ENCODE results near the gene MSH2. TPM values are rescaled to one million over a fixed set of nuclear protein-coding genes. Genes with fewer than 3 reads are reported as not detected.
"Not testable (repeated sequence)": the region's sequence is repeated elsewhere in the genome, so short reads cannot be mapped to it uniquely, and the experiment has no call there.

MSH2 gene
- 21.7 TPM for polyA plus RNA-seq (ENCODE audit: insufficient read length)

DNA sequence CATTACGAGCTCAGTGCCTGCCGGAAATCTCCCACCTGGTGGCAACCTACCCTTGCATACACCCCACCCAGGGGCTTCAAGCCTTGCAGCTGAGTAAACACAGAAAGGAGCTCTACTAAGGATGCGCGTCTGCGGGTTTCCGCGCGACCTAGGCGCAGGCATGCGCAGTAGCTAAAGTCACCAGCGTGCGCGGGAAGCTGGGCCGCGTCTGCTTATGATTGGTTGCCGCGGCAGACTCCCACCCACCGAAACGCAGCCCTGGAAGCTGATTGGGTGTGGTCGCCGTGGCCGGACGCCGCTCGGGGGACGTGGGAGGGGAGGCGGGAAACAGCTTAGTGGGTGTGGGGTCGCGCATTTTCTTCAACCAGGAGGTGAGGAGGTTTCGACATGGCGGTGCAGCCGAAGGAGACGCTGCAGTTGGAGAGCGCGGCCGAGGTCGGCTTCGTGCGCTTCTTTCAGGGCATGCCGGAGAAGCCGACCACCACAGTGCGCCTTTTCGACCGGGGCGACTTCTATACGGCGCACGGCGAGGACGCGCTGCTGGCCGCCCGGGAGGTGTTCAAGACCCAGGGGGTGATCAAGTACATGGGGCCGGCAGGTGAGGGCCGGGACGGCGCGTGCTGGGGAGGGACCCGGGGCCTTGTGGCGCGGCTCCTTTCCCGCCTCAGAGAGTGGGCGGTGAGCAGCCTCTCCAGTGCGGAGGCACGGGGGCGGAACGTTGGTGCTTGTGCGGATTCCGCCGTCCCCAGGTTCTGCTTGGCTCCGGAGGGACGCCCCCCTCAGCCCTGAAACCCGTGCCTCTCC, at the start of gene MSH2:
MSH2 (plus strand) TSS at position 352 of the 804 bp plus-strand sequence; CDS start at position 388, 36 bp downstream.
- peak; percentile 76 for DNase-seq (ENCODE audit: low read depth)

DNA sequence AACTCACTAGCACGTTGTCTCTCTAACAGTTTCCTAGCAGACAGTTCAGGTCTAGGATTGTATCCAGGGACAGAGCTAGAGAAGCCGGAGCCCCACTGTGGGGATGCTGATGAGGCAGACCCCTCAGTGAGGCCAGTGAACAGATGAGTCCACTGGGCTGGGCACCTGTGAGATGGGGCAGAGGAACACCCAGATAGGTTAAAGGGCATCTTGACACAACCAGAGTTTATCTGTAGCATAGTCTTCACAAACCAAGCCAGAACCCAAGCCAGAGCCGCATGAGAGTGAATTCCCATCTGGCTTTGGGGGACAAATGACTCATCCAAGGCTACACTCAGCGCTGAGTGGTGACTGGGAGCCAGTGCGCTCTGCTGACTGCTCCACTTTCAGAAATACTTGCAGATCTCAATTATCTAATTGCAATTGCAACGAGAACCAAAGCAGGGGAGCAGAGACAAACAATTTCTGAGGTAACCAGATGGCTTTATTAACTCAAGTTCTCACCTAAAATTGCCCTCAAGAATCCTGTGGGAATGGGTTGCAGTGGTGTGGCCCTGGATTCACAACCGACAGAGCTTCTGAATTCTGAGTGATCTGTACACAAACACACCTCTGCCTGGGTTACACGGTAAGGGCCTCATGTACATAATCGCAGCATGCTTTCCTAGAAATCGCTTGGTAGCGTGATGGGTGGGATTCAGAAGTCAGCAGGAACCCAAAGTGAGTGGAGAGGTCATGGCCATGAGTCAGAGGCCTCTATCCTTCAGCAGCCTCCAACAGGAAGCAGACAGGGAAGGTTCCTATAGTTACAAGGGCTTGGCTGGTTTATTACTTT, 48.7 kb upstream of the MSH2 start:
- DNase-seq (ENCODE audit: low read depth): no peak

GRCh38 chr2:47354848-47355204, 48.1 kb upstream of the MSH2 start:
- DNase-seq (ENCODE audit: low read depth): no peak

- DNase-seq (ENCODE audit: low read depth): no peak
Observed at GRCh38 chr2:47357483-47357882, 45.5 kb upstream of the MSH2 start.

DNA sequence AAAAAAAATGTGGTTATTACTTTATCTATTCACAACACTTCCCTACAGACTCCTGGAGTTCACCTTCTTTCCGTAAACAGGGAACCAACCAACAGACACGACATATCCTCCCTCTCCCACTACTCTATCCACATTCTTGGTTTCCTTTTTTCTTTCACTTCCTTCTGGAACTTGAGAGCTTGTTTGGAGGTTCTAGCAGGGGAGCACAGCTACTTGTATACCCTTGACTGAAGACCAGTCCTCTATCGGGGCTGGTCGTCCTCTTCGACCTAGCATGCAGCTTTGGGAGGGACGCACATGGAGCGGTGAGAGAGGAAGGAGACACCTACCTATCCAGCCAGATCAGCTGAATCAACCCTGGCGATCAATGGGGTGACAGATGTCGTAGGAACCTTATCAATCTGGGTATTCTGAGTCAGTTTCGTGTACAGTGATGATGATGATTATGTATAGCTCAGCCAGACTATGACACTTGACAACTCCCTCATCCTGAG, 43.5 kb upstream of the MSH2 start:
- DNase-seq (ENCODE audit: low read depth): no peak

DNA sequence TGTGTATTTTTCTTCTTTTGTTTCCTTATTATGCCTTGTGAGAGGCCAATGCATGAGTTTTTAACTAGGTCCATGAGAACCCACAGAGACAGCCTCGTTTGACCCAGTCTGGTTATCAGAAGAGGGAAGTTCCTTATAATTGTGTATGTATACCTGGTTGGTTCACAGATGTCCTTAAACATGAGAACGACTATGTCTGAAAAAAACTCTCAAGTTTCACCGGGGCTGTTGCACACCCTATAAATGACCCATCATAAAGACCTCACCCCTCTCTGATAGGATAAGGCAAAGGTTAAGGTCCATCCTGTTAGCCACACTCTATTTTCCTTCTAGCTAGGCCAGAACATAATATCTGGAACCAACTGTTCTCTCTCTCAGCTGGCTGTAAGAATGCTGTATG, 42.7 kb upstream of the MSH2 start:
- DNase-seq (ENCODE audit: low read depth): no peak

DNA sequence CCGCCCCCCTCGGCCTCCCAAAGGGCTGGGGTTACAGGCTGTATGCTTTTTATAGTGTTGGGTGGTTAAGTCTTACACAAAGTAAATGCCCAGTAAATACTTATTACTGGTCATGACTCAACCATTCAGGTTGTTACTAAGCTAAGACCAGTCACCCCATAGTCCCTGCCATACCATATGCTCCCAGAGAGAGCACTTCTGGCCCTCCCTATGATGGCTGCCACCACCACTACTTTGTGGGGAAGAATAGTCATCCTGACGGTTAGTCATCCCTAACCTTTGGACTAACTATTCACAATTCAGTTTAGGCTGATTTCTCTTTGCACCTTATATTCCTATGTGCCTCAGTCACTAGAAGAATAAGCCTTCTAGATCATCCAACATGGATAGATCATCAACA, 42.0 kb upstream of the MSH2 start:
- DNase-seq (ENCODE audit: low read depth): no peak

DNA sequence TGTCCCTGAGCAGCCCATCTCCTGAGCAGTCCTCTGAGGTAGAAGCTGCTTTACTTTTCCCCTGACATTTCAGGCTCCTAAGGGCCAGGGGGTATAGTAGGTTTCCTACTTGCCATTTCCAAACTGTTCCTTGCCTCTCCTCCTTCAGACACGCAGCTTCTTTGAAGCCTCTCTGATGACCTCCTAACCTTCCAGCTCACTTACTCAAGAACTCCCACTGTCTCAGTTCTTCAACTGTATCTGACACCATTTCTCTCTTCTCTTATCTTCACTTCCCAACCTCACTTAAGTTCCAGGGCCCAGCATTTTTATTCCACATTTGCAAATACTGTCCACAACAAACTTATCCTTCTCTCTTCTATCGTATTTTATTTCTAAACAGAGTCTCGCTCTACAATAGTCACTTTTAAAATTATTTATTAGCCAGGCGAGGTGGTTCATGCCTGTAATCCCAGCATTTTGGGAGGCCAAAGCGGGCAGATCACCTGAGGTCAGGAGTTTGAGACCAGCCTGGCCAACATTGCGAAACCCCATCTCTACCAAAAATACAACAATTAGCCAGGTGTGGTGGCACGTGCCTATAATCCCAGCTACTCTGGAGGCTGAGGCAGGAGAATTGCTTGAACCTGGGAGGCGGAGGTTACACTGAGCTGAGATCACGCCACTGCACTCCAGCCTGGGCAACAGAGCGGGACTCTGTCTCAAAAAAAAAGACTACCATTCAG, 41.3 kb upstream of the MSH2 start:
- DNase-seq (ENCODE audit: low read depth): not testable (repeated sequence)

DNA sequence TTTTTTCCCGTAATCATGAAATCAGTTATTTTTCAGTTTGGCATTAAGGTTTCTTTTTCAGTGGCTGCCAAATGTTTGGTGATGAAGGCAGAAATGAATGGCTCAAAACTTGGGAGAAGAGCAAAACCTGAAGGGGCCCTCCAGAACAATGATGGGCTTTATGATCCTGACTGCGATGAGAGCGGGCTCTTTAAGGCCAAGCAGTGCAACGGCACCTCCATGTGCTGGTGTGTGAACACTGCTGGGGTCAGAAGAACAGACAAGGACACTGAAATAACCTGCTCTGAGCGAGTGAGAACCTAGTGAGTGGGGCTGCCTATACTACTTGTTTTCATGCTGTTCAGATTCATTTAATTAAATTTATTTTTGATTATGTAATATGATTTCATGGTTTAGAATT, 29.2 kb upstream of the MSH2 start:
- no peak for DNase-seq (ENCODE audit: low read depth)

GRCh38 chr2:47375307-47375706, 27.6 kb upstream of the MSH2 start:
- no peak for DNase-seq (ENCODE audit: low read depth)

- DNase-seq (ENCODE audit: low read depth): no peak
Observed at GRCh38 chr2:47379384-47379783, 23.6 kb upstream of the MSH2 start.

DNA sequence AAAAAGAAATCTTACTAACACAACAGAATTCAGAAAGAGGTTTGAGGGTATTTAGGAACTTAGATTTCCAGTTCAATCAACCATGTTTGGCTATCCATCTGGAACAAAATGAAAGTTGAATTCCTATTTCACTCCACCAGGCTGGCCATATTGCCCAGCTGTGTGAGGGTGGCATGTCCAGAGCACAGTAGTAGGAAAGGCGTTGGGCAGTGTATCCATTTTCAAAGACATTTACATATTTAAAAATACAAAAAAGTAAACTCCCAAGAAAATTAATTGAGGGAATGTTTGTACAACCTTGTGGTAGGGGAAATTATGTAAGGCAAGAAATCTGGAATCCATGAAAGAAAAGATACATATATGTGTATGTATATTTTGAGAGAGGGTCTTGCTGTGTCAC, 21.5 kb upstream of the MSH2 start:
- DNase-seq (ENCODE audit: low read depth): no peak

DNA sequence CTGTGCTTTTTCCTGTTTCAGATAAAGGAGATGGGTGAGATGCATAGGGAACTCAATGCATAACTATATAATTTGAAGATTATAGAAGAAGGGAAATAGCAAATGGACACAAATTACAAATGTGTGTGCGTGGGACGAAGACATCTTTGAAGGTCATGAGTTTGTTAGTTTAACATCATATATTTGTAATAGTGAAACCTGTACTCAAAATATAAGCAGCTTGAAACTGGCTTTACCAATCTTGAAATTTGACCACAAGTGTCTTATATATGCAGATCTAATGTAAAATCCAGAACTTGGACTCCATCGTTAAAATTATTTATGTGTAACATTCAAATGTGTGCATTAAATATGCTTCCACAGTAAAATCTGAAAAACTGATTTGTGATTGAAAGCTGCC, 16.4 kb upstream of the MSH2 start:
- no peak for DNase-seq (ENCODE audit: low read depth)

DNA sequence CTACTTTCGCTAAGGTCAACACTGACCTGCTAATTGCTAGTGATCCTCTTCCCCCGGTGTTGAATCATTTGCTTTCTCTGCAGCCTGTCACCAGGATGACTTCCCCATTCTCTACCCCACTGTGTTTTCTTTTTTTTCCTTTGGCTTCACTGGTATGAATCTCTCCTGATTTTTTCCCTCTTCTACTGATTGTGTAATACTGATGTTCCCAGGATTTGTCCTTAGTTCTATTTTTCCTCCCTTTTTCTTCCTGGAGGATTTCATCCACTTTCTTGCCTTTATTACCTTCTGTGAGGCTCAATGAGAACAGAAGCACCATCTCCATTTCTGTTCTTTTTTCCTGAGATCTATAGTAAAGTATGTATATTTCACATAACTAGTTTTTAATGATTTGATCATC, 14.1 kb upstream of the MSH2 start:
- no peak for DNase-seq (ENCODE audit: low read depth)

- DNase-seq (ENCODE audit: low read depth): no peak
Observed at GRCh38 chr2:47389692-47390091, 13.3 kb upstream of the MSH2 start.

DNA sequence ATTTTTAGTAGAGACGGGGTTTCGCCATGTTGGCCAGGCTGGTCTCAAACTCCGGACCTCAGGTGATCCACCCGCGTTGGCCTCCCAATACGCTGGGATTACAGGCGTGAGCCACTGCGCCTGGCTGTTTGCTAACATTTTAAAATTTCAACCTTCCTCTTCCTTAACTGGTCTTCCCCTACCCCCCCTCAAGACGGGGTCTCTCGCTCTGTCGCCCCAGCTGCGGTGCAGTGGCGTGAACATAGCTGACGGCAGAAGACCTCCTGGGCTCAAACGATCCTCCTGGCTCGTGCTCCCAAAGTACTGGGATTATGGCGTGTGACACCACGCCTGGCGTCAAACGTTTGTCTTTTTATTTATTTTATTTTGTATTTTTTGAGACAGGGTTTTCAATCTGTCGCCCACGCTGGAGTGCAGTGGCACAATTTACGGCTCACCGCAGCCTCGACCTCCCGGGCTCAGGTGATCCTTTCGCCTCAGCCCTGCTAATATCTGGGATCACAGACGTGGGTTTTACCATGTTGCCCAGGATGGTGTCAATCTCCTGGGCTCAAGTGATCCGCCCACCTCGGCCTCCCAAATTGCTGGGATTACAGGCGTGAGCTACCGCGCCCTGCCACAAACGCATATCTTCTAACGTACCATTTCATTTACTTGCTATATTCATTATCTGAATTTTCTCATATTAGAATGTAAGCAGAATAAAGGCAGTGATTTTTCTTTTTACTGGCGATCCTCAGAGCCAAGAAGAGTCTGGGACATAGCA, 984 bp upstream of the MSH2 start:
- no peak for DNase-seq (ENCODE audit: low read depth)

- no peak for DNase-seq (ENCODE audit: low read depth)
Observed at GRCh38 chr2:47402555-47402804, 476 bp upstream of the MSH2 start.

GRCh38 chr2:47403609-47404193, 745 bp downstream of the MSH2 start:
- DNase-seq (ENCODE audit: low read depth): no peak

DNA sequence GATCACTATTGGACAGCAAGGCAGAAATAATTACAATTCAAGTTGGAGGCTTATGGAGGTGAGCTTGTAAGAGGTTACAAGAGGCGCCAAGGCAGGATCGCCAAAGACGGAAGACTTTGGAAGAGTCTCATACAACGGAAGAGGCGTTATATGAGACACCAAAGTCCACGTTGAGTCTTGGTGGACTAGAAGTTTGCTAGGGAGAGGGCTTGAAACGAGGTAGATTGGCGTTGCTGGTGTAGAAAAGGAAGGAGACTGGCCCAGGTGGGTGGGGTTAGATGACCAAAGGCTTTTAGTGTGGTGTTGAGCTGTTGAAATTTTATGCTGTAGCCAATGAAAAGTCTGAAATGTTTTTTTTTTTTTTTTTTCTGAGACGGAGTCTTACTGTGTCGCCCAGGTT, 1.4 kb downstream of the MSH2 start:
- DNase-seq (ENCODE audit: low read depth): no peak

- no peak for DNase-seq (ENCODE audit: low read depth)
Observed at GRCh38 chr2:47405757-47406156, 2.8 kb downstream of the MSH2 start.

DNA sequence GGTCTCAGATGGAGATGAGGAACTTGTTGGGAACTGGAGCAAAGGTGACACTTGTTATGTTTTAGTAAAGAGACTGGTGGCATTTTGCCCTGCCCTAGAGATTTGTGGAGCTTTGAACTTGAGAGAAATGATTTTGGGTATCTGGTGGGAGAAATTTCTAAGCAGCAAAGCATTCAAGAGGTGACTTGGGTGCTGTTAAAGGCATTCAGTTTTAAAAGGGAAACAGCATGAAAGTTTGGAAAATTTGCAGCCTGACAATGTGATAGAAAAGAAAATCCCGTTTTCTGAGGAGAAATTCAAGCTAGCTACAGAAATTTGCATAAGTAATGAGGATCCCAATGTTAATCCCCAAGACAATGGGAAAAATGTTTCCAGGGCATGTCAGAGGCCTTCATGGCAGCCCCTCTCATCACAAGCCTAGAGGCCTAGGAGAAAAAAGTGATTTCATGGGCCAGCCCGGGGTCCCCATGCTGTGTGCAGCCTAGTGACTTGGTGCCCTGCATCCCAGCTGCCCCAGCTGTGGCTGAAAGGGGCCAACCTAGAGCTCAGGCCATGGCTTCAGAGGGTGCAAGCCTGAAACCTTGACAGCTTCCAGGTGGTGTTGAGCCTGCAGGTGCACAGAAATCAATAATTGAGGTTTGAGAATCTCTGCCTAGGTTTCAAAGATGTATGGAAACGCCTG, 3.8 kb downstream of the MSH2 start:
- not testable (repeated sequence) for DNase-seq (ENCODE audit: low read depth)

Data from forelimb muscle (tissue), 1 donor.